IMR-90 (cell line): ENCODE data around the gene USP5. TPM values are rescaled to one million over a fixed set of nuclear protein-coding genes. Genes with fewer than 3 reads are reported as not detected.

Source experiments
- ATAC-seq: fragments of 200-7000 bp; cut with Tn5 transposase; 2 replicates; pipeline ENCODE4 v1.9.1; 2020; ENCODE audit warnings: low read depth, mild to moderate bottlenecking, moderate library complexity
- BruUV-seq: library from RNA; stranded (reverse); fragments of 400-500 nt; replicated peaks from 2 replicates; lab custom pipeline; 2021; lab: Mats Ljungman, UMichigan
- CTCF ChIA-PET: fragments of 300-600 bp; formaldehyde crosslinking; extraction: SDS; loops from one replicate; lab custom pipeline; 2021; ENCODE audit warnings: antibody characterized with exemption; lab: Yijun Ruan, JAX
- POLR2A ChIA-PET: fragments of 300-600 bp; sonication (Branson Sonifier 250); formaldehyde crosslinking; loops from one replicate; lab custom pipeline; 2022; ENCODE audit warnings: antibody characterized with exemption; ENCODE audit not compliant: unreplicated experiment; lab: Charles Lee
- DNase-seq: peaks from one replicate; pipeline ENCODE4 v3.0.0; 2013
- H2AFZ ChIP-seq: replicated peaks from 2 replicates; pipeline ENCODE3; 2013; ENCODE audit warnings: low read length, mild to moderate bottlenecking; ENCODE audit not compliant: poor library complexity
- H2AK5ac ChIP-seq: 2 replicates; pipeline ENCODE4 v1.6.1; 2013; ENCODE audit warnings: low read depth, low read length, inconsistent platforms
- H2AK9ac ChIP-seq: replicated peaks from 2 replicates; pipeline ENCODE3; 2013; ENCODE audit warnings: mild to moderate bottlenecking, low read depth, low read length, moderate library complexity; ENCODE audit not compliant: poor library complexity
- H2BK120ac ChIP-seq: 2 replicates; pipeline ENCODE4 v1.6.1; 2013; ENCODE audit warnings: low read depth, low read length, inconsistent platforms
- H2BK15ac ChIP-seq: 3 replicates; pipeline ENCODE4 v1.6.1; 2013; ENCODE audit warnings: low read depth, low read length, inconsistent platforms
- H2BK20ac ChIP-seq: 2 replicates; pipeline ENCODE4 v1.6.1; 2013; ENCODE audit warnings: low read depth, mild to moderate bottlenecking, inconsistent platforms, low read length, moderate library complexity
- H2BK5ac ChIP-seq: 2 replicates; pipeline ENCODE4 v1.6.1; 2013; ENCODE audit warnings: mild to moderate bottlenecking, low read depth, low read length, inconsistent platforms; ENCODE audit not compliant: poor library complexity, severe bottlenecking
- H3K14ac ChIP-seq: replicated peaks from 2 replicates; pipeline ENCODE4 v1.6.1; 2013; ENCODE audit warnings: low read depth, low read length, inconsistent platforms
- H3K18ac ChIP-seq: 2 replicates; pipeline ENCODE4 v1.6.1; 2013; ENCODE audit warnings: low read depth, low read length, control low read depth
- H3K23ac ChIP-seq: 2 replicates; pipeline ENCODE4 v1.6.1; 2013; ENCODE audit warnings: low read depth, low read length, inconsistent platforms
- H3K27ac ChIP-seq: 2 replicates; pipeline ENCODE4 v1.5.1; 2013; ENCODE audit warnings: mild to moderate bottlenecking, control low read depth, low read length; ENCODE audit not compliant: insufficient read depth
- H3K27me3 ChIP-seq: 2 replicates; pipeline ENCODE4 v1.6.1; 2013; ENCODE audit warnings: low read length; ENCODE audit not compliant: control insufficient read depth, insufficient read depth
- H3K36me3 ChIP-seq: 2 replicates; pipeline ENCODE4 v1.6.1; 2013; ENCODE audit warnings: low read length, mixed read lengths; ENCODE audit not compliant: control insufficient read depth, insufficient read depth
- H3K4ac ChIP-seq: 2 replicates; pipeline ENCODE4 v1.6.1; 2013; ENCODE audit warnings: low read depth, low read length, inconsistent platforms
- H3K4me1 ChIP-seq: 2 replicates; pipeline ENCODE4 v1.6.1; 2013; ENCODE audit warnings: low read length, mixed read lengths; ENCODE audit not compliant: control insufficient read depth, insufficient read depth
- H3K4me2 ChIP-seq: 2 replicates; pipeline ENCODE4 v1.6.1; 2013; ENCODE audit warnings: low read depth, mild to moderate bottlenecking, control low read depth, low read length, moderate library complexity
- H3K4me3 ChIP-seq: 2 replicates; pipeline ENCODE4 v1.5.1; 2013; ENCODE audit warnings: low read depth, mild to moderate bottlenecking, control low read depth, low read length, moderate library complexity; ENCODE audit not compliant: insufficient read depth
- H3K56ac ChIP-seq: 2 replicates; pipeline ENCODE4 v1.6.1; 2013; ENCODE audit warnings: low read length, inconsistent platforms; ENCODE audit not compliant: insufficient read depth; ENCODE audit errors: extremely low read depth
- H3K79me1 ChIP-seq, 2 experiments: 2 replicates each; pipeline ENCODE4 v1.6.1; 2013; ENCODE audit warnings: low read length in 2 of 2, inconsistent platforms in 1 of 2, low read depth in 1 of 2
- H3K9ac ChIP-seq: 2 replicates; pipeline ENCODE4 v1.6.1; 2013; ENCODE audit warnings: low read depth, low read length, control low read depth
- H3K9me1 ChIP-seq: 2 replicates; pipeline ENCODE4 v1.6.1; 2013; ENCODE audit warnings: low read length, inconsistent platforms; ENCODE audit not compliant: insufficient read depth
- H3K9me3 ChIP-seq: 2 replicates; pipeline ENCODE4 v1.6.1; 2013; ENCODE audit warnings: low read length; ENCODE audit not compliant: control insufficient read depth, insufficient read depth
- H4K20me1 ChIP-seq: 2 replicates; pipeline ENCODE4 v1.6.1; 2013; ENCODE audit warnings: low read length, inconsistent platforms; ENCODE audit not compliant: insufficient read depth
- H4K5ac ChIP-seq: 2 replicates; pipeline ENCODE4 v1.6.1; 2013; ENCODE audit warnings: mild to moderate bottlenecking, low read depth, low read length, control low read depth
- H4K8ac ChIP-seq, 2 experiments: 2 replicates each; pipeline ENCODE4 v1.6.1; 2013; ENCODE audit warnings: low read depth in 2 of 2, low read length in 2 of 2, control low read depth in 1 of 2, inconsistent platforms in 1 of 2
- H4K91ac ChIP-seq: 2 replicates; pipeline ENCODE4 v1.6.1; 2013; ENCODE audit warnings: low read depth, low read length, inconsistent platforms; ENCODE audit not compliant: insufficient read depth
- BHLHE40 ChIP-seq: fragments of 150-350 bp; IDR thresholded peaks from 2 replicates; pipeline ENCODE4 v1.6.1; 2016; ENCODE audit warnings: mild to moderate bottlenecking, low read depth, low read length
- FOS ChIP-seq: fragments of 150-350 bp; IDR thresholded peaks from 2 replicates; pipeline ENCODE4 v1.6.1; 2016; ENCODE audit warnings: low read depth, low read length
- MAFK ChIP-seq: IDR thresholded peaks from 2 replicates; pipeline ENCODE4 v1.6.1; 2012; ENCODE audit warnings: low read depth, low read length, improper control_type of control experiment
- NFE2L2 ChIP-seq: fragments of 150-350 bp; IDR thresholded peaks from 2 replicates; pipeline ENCODE4 v1.6.1; 2016; ENCODE audit warnings: low read depth, mild to moderate bottlenecking, low read length
- WGBS, 2 experiments: methylation state at CpG; one replicate each; pipeline versions ENCODE4 v1.1.5 to v1.1.7; 2013; ENCODE audit warnings: missing lambda C conversion rate in 2 of 2; ENCODE audit not compliant: insufficient read length in 1 of 2; ENCODE audit errors: extremely low coverage in 2 of 2; 5-methylcytosine and 5-hydroxymethylcytosine counted together
- dilution Hi-C: fragments of 300-500 bp; cut with HindIII; formaldehyde crosslinking; loops from one replicate; pipeline ENCODE4 v1.14.3; 2018; ENCODE audit warnings: low sequenced_read_pairs; ENCODE audit not compliant: unreplicated experiment
- in situ Hi-C: fragments of 300-500 bp; cut with MboI; formaldehyde crosslinking; loops from 3 replicates; pipeline ENCODE4 v1.14.3; 2019; ENCODE audit warnings: low sequenced_read_pairs, inconsistent platforms, mixed read lengths
- intact Hi-C: fragments of 100-400 bp; cut with micrococcal nuclease; formaldehyde crosslinking; loops from 2 replicates; pipeline ENCODE4 v1.10.0; 2022
- polyA plus RNA-seq, 3 experiments: library from polyadenylated mRNA; depleted of rRNA; stranded (reverse); fragments of >200 nt; gene quantifications; 2 replicates each; pipeline ENCODE4 v1.2.3, GENCODE V29; 2012; ENCODE audit warnings: low replicate concordance in 1 of 3
- total RNA-seq: library from RNA; depleted of rRNA; stranded (reverse); fragments of >200 nt; gene quantifications from 2 replicates; pipeline ENCODE4 v1.2.3, GENCODE V29; 2012
- TF ChIP-seq, protein P1 (sequence below): fragments of 150-350 bp; IDR thresholded peaks from 2 replicates; pipeline ENCODE4 v1.6.1; 2016; ENCODE audit warnings: low read depth, mild to moderate bottlenecking, low read length, moderate library complexity, borderline replicate concordance
- TF ChIP-seq, protein P2 (sequence below): conservative IDR thresholded peaks from 2 replicates; pipeline ENCODE4 v1.5.1; 2012; ENCODE audit warnings: mild to moderate bottlenecking, low read depth, low read length, improper control_type of control experiment

The USP5 gene
- total and polyA plus RNA-seq, 2 of the 4 experiments (the other 2 are of a cell fraction) = 69.7 to 125 TPM

DNA sequence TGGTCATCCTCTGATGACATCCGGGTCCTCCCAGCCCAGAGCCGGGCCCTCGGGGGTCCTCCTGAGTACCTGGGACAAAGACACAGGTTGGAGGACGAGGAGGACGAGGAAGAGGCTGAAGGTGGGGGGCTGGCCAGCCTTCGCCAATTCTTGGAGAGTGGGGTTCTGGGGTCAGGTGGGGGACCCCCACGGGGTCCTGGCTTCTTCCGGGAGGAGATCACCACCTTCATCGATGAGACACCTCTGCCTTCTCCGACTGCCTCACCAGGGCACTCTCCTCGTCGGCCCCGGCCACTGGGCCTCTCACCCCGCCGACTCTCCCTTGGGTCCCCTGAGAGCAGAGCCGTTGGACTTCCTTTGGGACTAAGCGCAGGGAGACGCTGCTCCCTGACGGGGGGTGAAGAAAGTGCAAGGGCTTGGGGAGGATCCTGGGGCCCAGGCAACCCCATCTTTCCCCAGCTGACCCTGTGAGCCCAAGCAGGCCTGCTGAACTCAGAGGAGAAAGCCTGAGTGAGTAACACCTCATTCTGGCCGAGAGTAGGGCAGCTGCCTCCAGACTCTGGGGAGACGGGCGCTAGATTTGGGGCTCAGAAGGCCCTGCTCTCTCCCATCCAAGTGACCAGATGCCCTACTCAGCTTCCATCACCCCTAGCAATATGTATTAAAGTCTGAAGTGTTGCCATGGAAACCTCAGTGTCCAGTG, 25.1 kb upstream of the USP5 start:
- peak overlapping the region; percentile 97 for H3K4ac ChIP-seq
- DNase-seq (no peak), ATAC-seq (no peak)
- ChIA-PET CTCF (no interaction called here), POLR2A (no interaction called here)
- BruUV-seq = no TSS peak
- peak overlapping the region; percentile 24; the same call in 1 of the 2 replicates for H3K4me2 ChIP-seq
- H2AFZ ChIP-seq = peak overlapping the region; percentile 89
- H4K20me1 ChIP-seq = peaks cover 9% of the 10 kb centered on the region; the same call in 1 of the 2 replicates
- peak overlapping the region; percentile 83; the same call in 1 of the 2 replicates for H3K23ac ChIP-seq
- H3K27ac ChIP-seq = peak overlapping the region; percentile 63
- H3K14ac ChIP-seq = peak overlapping the region; percentile 98
- H3K9me1 ChIP-seq = peaks cover 6% of the 10 kb centered on the region
- peaks cover 2% of the 10 kb centered on the region; the same call in 1 of the 2 replicates for H3K27me3 ChIP-seq
- dilution Hi-C loops (no loop called here), in situ Hi-C loops (loop anchor here (5.0 to 10.0 kb wide), 2 partner anchors 75 to 212 kb away; partner anchors contain the start of gene MLF2), intact Hi-C loops (loop anchor here (5.0 kb wide), 1 partner anchor 140 kb away; the partner anchor contains the start of gene ZNF384)
- peaks cover 16% of the 10 kb centered on the region for H3K36me3 ChIP-seq
- H2BK15ac ChIP-seq = no peak overlapping the region
- no peak overlapping the region for H4K5ac ChIP-seq
- peak overlapping the region; percentile 71 for H2BK5ac ChIP-seq
- TF ChIP-seq, protein P1, sequence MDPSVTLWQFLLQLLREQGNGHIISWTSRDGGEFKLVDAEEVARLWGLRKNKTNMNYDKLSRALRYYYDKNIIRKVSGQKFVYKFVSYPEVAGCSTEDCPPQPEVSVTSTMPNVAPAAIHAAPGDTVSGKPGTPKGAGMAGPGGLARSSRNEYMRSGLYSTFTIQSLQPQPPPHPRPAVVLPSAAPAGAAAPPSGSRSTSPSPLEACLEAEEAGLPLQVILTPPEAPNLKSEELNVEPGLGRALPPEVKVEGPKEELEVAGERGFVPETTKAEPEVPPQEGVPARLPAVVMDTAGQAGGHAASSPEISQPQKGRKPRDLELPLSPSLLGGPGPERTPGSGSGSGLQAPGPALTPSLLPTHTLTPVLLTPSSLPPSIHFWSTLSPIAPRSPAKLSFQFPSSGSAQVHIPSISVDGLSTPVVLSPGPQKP = no peak
- TF ChIP-seq BHLHE40 (no peak), FOS (no peak), NFE2L2 (no peak), MAFK (no peak)
- TF ChIP-seq, protein P2, sequence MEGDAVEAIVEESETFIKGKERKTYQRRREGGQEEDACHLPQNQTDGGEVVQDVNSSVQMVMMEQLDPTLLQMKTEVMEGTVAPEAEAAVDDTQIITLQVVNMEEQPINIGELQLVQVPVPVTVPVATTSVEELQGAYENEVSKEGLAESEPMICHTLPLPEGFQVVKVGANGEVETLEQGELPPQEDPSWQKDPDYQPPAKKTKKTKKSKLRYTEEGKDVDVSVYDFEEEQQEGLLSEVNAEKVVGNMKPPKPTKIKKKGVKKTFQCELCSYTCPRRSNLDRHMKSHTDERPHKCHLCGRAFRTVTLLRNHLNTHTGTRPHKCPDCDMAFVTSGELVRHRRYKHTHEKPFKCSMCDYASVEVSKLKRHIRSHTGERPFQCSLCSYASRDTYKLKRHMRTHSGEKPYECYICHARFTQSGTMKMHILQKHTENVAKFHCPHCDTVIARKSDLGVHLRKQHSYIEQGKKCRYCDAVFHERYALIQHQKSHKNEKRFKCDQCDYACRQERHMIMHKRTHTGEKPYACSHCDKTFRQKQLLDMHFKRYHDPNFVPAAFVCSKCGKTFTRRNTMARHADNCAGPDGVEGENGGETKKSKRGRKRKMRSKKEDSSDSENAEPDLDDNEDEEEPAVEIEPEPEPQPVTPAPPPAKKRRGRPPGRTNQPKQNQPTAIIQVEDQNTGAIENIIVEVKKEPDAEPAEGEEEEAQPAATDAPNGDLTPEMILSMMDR = no peak
- 60% methylated on average over 1 of the region's 22 CpGs; no CpG with 5 or more reads in 1 of the 2 experiments for WGBS, 2 experiments
- H3K56ac ChIP-seq = no peak overlapping the region
- H3K79me1 ChIP-seq = peaks cover 11 to 61% of the 10 kb centered on the region in 2 experiments; a peak in 3 of 4 replicates
- peak overlapping the region; percentile 3 to 89; a peak in 3 of 4 replicates for H4K8ac ChIP-seq
- peak overlapping the region; percentile 55 for H3K9ac ChIP-seq
- H2AK5ac ChIP-seq = peak overlapping the region; percentile 97
- H3K4me3 ChIP-seq = no peak overlapping the region
- H4K91ac ChIP-seq = peak overlapping the region; percentile 88
- H2AK9ac ChIP-seq = peak overlapping the region; percentile 93
- peaks cover 20% of the 10 kb centered on the region for H3K4me1 ChIP-seq
- no peak overlapping the region for H2BK20ac ChIP-seq
- H2BK120ac ChIP-seq = peak overlapping the region; percentile 85; the same call in 1 of the 2 replicates
- no peaks in the 10 kb centered on the region for H3K9me3 ChIP-seq
- no peak overlapping the region for H3K18ac ChIP-seq
